Amygdala (tissue), 56 donors: ENCODE data around the gene ATG7.
"Not testable (repeated sequence)": the region's sequence is repeated elsewhere in the genome, so short reads cannot be mapped to it uniquely, and the experiment has no call there.

Source experiments
- DNase-seq, 56 donors: peaks; one replicate each; lab custom pipeline; 2025; lab: John Stamatoyannopoulos, UW

The ATG7 gene

GRCh38 chr3:11423868-11424267 is 151.7 kb downstream of the ATG7 start:
- DNase-seq = no peak

- no peak for DNase-seq
These were observed 152.1 kb downstream of the ATG7 start for GRCh38 chr3:11424277-11424676.

- no peak for DNase-seq
These were observed 158.0 kb downstream of the ATG7 start for GRCh38 chr3:11430207-11430606.

- DNase-seq = no peak
These were observed 158.4 kb downstream of the ATG7 start for GRCh38 chr3:11430624-11431023.

- no peak for DNase-seq
These were observed 159.1 kb downstream of the ATG7 start for GRCh38 chr3:11431319-11431718.

GRCh38 chr3:11434017-11434526 is 161.9 kb downstream of the ATG7 start:
- DNase-seq = peak in 40 of 56 donors; percentile 4 to 66 (median 25)

- peak in 1 of 56 donors; percentile 34 for DNase-seq
These were observed 162.4 kb downstream of the ATG7 start for GRCh38 chr3:11434563-11435096.

- no peak for DNase-seq
These were observed 163.4 kb downstream of the ATG7 start for GRCh38 chr3:11435440-11436165.

- no peak for DNase-seq
These were observed 164.6 kb downstream of the ATG7 start for GRCh38 chr3:11436775-11437174.

- DNase-seq = no peak
These were observed 165.3 kb downstream of the ATG7 start for GRCh38 chr3:11437506-11437905.

GRCh38 chr3:11438646-11439045 is 166.4 kb downstream of the ATG7 start:
- no peak for DNase-seq

- not testable (repeated sequence) for DNase-seq
These were observed 169.1 kb downstream of the ATG7 start for GRCh38 chr3:11441346-11441745.

- DNase-seq = no peak
These were observed 172.2 kb downstream of the ATG7 start for GRCh38 chr3:11444404-11444803.

GRCh38 chr3:11445193-11445592 is 173.0 kb downstream of the ATG7 start:
- DNase-seq = not testable (repeated sequence)

GRCh38 chr3:11445883-11446282 is 173.7 kb downstream of the ATG7 start:
- no peak for DNase-seq

GRCh38 chr3:11447584-11448200 is 175.5 kb downstream of the ATG7 start:
- no peak for DNase-seq

- no peak for DNase-seq
These were observed 177.8 kb downstream of the ATG7 start for GRCh38 chr3:11450015-11450414.

GRCh38 chr3:11452312-11452711 is 180.1 kb downstream of the ATG7 start:
- DNase-seq = no peak

- peak in 34 of 56 donors; percentile 6 to 70 (median 35) for DNase-seq
These were observed 181.0 kb downstream of the ATG7 start for GRCh38 chr3:11452885-11453847.

GRCh38 chr3:11455956-11456355 is 183.8 kb downstream of the ATG7 start:
- DNase-seq = no peak

GRCh38 chr3:11457135-11457534 is 184.9 kb downstream of the ATG7 start:
- DNase-seq = no peak
